Gastroesophageal sphincter (tissue), 4 donors: Measurements from ENCODE around the gene CAMK1D. TPM values are rescaled to one million over a fixed set of nuclear protein-coding genes. Genes with fewer than 3 reads are reported as not detected.

Experiments
- ATAC-seq: fragments of 150-250 bp; one replicate; pipeline ENCODE4 v1.9.1; 2016; ENCODE audit warnings: mild to moderate bottlenecking, moderate library complexity
- H3K27ac ChIP-seq, 4 donors: fragments of 200-600 bp; sonication (generic) in 3 of 4; 1 replicate in 3 of 4; 2 replicates in 1 of 4; pipeline ENCODE4 v1.5.1; 2016 to 2019
- H3K27me3 ChIP-seq: fragments of 200-600 bp; sonication (generic); one replicate; pipeline ENCODE4 v1.5.1; 2019
- H3K36me3 ChIP-seq, 2 donors: fragments of 200-600 bp; sonication (generic); one replicate each; pipeline ENCODE4 v1.5.1; 2019; ENCODE audit warnings: control low read depth in 1 of 2
- H3K4me1 ChIP-seq, 3 donors: fragments of 200-600 bp; sonication (generic); 1 replicate in 2 of 3; 2 replicates in 1 of 3; pipeline ENCODE4 v1.5.1; 2016 to 2019; ENCODE audit warnings: control low read depth in 2 of 3
- H3K4me3 ChIP-seq, 2 donors: fragments of 200-600 bp; sonication (generic); one replicate each; pipeline ENCODE4 v1.5.1; 2019; ENCODE audit warnings: mild to moderate bottlenecking in 1 of 2, moderate library complexity in 1 of 2
- H3K9me3 ChIP-seq, 3 donors: fragments of 200-600 bp; sonication (generic); one replicate each; pipeline ENCODE4 v1.5.1; 2017 to 2019; ENCODE audit warnings: control low read depth in 2 of 3
- EP300 ChIP-seq: sonication (generic); formaldehyde crosslinking; IDR thresholded peaks from one replicate; pipeline ENCODE4 v1.6.1; 2017; ENCODE audit warnings: antibody characterized with exemption, mild to moderate bottlenecking
- POLR2A ChIP-seq, 2 donors: fragments of 450-650 bp; IDR thresholded peaks; one replicate each; pipeline ENCODE4 v1.6.1; 2017; ENCODE audit warnings: antibody characterized with exemption in 2 of 2, mild to moderate bottlenecking in 2 of 2, moderate library complexity in 1 of 2
- POLR2AphosphoS5 ChIP-seq: sonication (generic); formaldehyde crosslinking; IDR thresholded peaks from one replicate; pipeline ENCODE4 v1.6.1; 2017; ENCODE audit warnings: antibody characterized with exemption
- WGBS, 2 donors: methylation state at CpG; one replicate each; pipeline ENCODE4 v1.1.5; 2018; ENCODE audit warnings: low coverage in 1 of 2; 5-methylcytosine and 5-hydroxymethylcytosine counted together
- total RNA-seq, 4 donors: library from RNA; depleted of rRNA; stranded (reverse); fragments of >200 nt; gene quantifications; one replicate each; pipeline ENCODE4 v1.1.0, GENCODE V29; 2016
- TF ChIP-seq, protein P1 (sequence below), 4 experiments: fragments of 200-600 bp in 2 of 4; fragments of 450-650 bp in 2 of 4; sonication (generic) in 1 of 4; IDR thresholded peaks; one replicate each; pipeline ENCODE4 v1.5.1; 2017 to 2019; ENCODE audit warnings: antibody characterized with exemption in 4 of 4, mild to moderate bottlenecking in 2 of 4, moderate library complexity in 2 of 4

The CAMK1D gene
- total RNA-seq, 4 donors from 2014 or later: 11.6 to 18.3 (median 15.3) TPM

DNA sequence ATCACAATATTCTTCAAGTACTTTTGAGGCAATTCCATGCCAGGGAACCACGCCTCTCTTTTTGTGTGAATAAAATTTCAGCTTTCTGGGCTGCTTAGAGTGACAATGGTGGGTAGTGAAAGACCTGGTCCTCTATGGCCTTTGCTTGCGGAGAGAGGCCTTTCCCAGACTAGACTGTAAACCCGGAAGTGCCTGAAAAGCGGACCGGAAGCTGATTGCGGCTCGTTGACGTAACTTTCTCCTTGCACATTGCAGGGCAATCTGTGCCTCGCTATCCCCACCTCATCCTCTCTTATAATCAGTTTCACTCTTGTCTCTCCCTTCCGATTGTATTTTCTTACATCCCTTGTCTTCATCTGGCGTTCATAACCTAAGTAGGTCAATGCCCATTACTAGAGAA, 310.4 kb downstream of the CAMK1D start:
- no peaks in the 10 kb centered on the region for H3K4me1 ChIP-seq
- no peak for ATAC-seq
- no peaks in the 10 kb centered on the region for H3K36me3 ChIP-seq
- 92 to 96% methylated on average over 10 to 11 of the region's 11 CpGs for WGBS, 2 donors
- H3K27me3 ChIP-seq: no peaks in the 10 kb centered on the region
- no peaks in the 10 kb centered on the region for H3K9me3 ChIP-seq
- H3K27ac ChIP-seq: no peak overlapping the region
- TF ChIP-seq, protein P1, sequence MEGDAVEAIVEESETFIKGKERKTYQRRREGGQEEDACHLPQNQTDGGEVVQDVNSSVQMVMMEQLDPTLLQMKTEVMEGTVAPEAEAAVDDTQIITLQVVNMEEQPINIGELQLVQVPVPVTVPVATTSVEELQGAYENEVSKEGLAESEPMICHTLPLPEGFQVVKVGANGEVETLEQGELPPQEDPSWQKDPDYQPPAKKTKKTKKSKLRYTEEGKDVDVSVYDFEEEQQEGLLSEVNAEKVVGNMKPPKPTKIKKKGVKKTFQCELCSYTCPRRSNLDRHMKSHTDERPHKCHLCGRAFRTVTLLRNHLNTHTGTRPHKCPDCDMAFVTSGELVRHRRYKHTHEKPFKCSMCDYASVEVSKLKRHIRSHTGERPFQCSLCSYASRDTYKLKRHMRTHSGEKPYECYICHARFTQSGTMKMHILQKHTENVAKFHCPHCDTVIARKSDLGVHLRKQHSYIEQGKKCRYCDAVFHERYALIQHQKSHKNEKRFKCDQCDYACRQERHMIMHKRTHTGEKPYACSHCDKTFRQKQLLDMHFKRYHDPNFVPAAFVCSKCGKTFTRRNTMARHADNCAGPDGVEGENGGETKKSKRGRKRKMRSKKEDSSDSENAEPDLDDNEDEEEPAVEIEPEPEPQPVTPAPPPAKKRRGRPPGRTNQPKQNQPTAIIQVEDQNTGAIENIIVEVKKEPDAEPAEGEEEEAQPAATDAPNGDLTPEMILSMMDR (IDR thresholded peaks at IDR 0.05): no peak
- TF ChIP-seq EP300: no peak
- no peak for TF ChIP-seq POLR2AphosphoS5
- TF ChIP-seq POLR2A (IDR thresholded peaks at IDR 0.05): no peak
- no peak overlapping the region for H3K4me3 ChIP-seq

DNA sequence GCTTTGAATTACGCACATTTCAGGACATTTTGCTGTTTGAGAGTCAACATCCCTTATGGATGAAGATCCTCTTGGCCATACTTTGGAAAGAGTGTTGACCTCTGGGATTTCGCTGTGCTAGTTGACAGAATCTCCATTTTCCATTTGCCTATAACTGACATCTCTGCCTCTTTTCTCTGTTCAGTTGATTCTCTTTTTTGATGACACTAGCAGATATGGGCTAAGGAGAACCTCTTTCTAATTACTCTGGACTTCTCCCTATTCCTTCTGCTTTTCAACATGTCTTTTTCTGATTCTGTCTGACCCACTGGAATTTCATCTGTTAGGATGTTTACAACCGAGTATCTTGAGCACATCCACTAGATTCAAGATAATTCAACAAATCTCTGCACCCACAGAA, 311.5 kb downstream of the CAMK1D start:
- WGBS, 2 donors: 90 to 94% methylated on average over 2 of the region's 3 CpGs

DNA sequence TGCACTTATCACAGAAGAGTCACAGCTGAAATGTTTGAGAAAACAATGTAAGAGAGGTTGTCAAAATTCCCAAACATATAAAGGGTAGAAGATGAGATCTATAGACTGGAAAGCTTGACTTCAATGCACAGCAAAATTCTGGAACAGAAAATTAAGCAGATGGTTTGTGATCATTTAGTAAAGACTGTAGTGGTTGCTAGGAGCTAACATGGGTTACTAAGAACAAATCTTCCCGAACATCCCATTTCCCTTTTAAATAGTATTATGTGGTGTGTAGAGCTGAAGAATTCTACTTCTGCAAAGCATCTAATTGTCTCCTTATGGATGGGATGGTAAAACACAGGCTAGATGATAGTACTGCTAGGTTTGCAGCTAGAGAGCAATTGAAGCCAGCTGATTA, 312.3 kb downstream of the CAMK1D start:
- TF ChIP-seq EP300 (no peak), POLR2AphosphoS5 (no peak), POLR2A (IDR thresholded peaks at IDR 0.05) (no peak)
- TF ChIP-seq, protein P1 (IDR thresholded peaks at IDR 0.05): no peak
- no peak overlapping the region for H3K4me3 ChIP-seq
- H3K27me3 ChIP-seq: no peaks in the 10 kb centered on the region
- H3K36me3 ChIP-seq: peaks cover 0 to 2% of the 10 kb centered on the region in 2 donors
- ATAC-seq: no peak
- H3K27ac ChIP-seq: no peak overlapping the region
- WGBS, 2 donors: 40 to 75% methylated on average over 1 of the region's 1 CpG
- H3K4me1 ChIP-seq: no peaks in the 10 kb centered on the region
- no peaks in the 10 kb centered on the region for H3K9me3 ChIP-seq

More for the DNA sequence above, 311.5 kb downstream of the CAMK1D start:
- TF ChIP-seq, protein P1 (IDR thresholded peaks at IDR 0.05): no peak
- no peak for TF ChIP-seq POLR2AphosphoS5
- H3K36me3 ChIP-seq: no peaks in the 10 kb centered on the region
- no peaks in the 10 kb centered on the region for H3K9me3 ChIP-seq
- no peaks in the 10 kb centered on the region for H3K4me1 ChIP-seq
- H3K27me3 ChIP-seq: no peaks in the 10 kb centered on the region
- H3K27ac ChIP-seq: no peak overlapping the region
- no peak overlapping the region for H3K4me3 ChIP-seq
- ATAC-seq: no peak

DNA sequence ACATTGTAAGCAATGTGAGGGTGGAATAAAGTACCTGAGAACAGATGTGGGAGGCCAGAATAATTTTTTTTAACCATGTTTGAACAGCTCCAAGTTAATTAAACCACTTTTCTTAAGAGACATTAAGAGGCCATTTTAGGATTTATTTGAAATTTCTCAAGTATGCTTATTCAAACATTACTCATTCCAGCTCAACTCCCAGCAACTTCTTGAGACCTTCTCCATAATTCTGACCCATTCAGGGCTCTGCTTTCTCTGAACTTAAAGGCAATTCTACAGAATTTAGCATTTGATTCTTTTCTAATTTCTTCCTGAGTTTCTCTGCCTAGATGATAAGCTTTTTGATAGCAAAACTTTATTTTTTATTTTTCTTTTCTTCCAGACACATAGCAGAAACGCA, 314.5 kb downstream of the CAMK1D start:
- H3K27ac ChIP-seq: no peak overlapping the region
- 100% methylated on average over 1 of the region's 1 CpG for WGBS, 2 donors
- H3K4me3 ChIP-seq: no peak overlapping the region
- TF ChIP-seq POLR2A (IDR thresholded peaks at IDR 0.05) (no peak), POLR2AphosphoS5 (no peak), EP300 (no peak)
- TF ChIP-seq, protein P1 (IDR thresholded peaks at IDR 0.05): no peak
- H3K9me3 ChIP-seq: no peaks in the 10 kb centered on the region
- peaks cover 0 to 8% of the 10 kb centered on the region in 2 donors for H3K36me3 ChIP-seq
- H3K4me1 ChIP-seq: no peaks in the 10 kb centered on the region
- no peak for ATAC-seq
- no peaks in the 10 kb centered on the region for H3K27me3 ChIP-seq

DNA sequence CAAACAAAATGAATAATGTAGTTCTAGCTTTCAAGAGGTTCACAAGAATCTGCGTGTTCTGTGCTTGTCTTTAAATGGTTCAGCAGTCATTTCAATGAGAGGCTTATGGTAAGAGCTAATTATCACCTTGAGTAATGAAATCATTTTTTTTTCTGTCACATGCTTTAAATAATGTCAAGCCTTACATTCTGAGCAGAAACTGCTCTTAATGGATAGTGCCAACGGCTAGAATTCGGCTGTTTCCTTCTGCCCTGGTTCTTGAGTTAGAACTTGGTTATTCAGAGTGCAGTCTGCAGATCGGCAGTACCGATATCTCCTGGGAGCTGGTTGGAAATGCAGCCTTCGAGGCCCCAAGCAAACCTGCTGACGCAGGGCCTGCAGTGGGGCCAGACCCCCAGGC, 316.2 kb downstream of the CAMK1D start:
- H3K27me3 ChIP-seq: no peaks in the 10 kb centered on the region
- no peak overlapping the region for H3K27ac ChIP-seq
- peaks cover 0 to 8% of the 10 kb centered on the region in 2 donors for H3K36me3 ChIP-seq
- TF ChIP-seq POLR2A (IDR thresholded peaks at IDR 0.05): no peak
- no peak for TF ChIP-seq EP300
- no peak for TF ChIP-seq POLR2AphosphoS5
- TF ChIP-seq, protein P1 (IDR thresholded peaks at IDR 0.05): no peak
- no peak overlapping the region for H3K4me3 ChIP-seq
- no peaks in the 10 kb centered on the region for H3K9me3 ChIP-seq
- 72 to 89% methylated on average over 3 to 6 of the region's 7 CpGs for WGBS, 2 donors
- ATAC-seq: no peak
- H3K4me1 ChIP-seq: no peaks in the 10 kb centered on the region
